GM18870 (cell line): ENCODE measurements around the gene LRP1.

Experiments used
- ATAC-seq: cut with Tn5 transposase; IDR thresholded peaks from one replicate; pipeline ENCODE4 v1.9.1; 2021; ENCODE audit warnings: moderate library complexity; ENCODE audit not compliant: unreplicated experiment

The LRP1 gene

DNA sequence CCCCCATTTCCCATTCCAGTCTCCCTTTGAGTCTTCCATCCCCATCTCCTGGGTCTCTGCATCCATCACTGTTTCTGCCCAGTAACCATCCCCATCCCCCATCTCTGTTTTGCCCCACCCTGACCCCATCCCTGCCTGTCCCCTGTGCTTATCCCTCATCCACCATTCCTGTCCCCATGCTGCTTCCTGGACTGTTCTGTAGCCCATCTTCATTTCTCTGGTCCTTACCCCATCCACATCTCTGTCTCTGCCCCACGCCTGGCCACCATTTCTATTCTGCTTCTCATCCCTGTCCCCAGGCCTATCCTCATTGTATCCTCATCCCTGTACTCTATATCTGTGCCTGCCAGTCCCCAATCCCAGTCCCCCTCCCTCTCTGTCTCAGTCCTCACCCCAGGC lies 92.5 kb downstream of the LRP1 start:
- no peak for ATAC-seq

DNA sequence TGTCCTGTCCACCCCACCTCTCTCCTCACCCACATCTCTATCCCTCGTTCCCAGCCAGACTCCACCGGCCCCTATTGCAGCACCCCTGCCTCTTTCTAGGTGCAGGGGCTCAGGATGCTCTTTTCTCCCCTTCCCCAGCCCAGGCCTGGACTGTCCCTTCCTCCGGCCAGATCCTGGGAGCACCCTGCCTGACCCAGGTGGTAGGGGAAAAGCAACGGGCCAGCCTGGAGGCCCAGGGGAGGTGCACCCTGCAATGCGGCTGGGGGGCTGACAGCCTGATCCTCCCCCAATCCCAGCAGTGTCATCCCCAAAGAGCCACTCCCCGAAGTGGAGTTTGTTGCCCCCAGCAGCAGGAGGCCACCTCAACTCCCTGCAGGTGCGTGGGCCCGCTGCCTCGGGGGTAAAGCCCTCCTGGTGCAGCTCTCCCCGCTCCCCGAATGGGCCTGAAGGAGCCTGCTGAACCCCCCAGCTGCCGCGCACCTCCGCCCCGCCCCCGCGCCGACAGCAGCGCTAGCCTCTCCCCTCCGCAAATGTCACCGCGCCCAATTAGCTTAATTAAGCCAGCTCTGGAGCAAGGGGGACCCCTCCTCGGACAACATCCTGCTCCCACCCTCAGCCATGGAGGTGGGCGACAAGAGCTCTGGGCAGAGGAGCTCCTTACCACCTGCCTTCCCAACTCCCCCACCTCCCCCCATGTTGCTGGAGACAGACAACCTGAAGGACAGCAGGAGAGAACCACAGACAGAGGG lies 93.1 kb downstream of the LRP1 start:
- no peak for ATAC-seq

DNA sequence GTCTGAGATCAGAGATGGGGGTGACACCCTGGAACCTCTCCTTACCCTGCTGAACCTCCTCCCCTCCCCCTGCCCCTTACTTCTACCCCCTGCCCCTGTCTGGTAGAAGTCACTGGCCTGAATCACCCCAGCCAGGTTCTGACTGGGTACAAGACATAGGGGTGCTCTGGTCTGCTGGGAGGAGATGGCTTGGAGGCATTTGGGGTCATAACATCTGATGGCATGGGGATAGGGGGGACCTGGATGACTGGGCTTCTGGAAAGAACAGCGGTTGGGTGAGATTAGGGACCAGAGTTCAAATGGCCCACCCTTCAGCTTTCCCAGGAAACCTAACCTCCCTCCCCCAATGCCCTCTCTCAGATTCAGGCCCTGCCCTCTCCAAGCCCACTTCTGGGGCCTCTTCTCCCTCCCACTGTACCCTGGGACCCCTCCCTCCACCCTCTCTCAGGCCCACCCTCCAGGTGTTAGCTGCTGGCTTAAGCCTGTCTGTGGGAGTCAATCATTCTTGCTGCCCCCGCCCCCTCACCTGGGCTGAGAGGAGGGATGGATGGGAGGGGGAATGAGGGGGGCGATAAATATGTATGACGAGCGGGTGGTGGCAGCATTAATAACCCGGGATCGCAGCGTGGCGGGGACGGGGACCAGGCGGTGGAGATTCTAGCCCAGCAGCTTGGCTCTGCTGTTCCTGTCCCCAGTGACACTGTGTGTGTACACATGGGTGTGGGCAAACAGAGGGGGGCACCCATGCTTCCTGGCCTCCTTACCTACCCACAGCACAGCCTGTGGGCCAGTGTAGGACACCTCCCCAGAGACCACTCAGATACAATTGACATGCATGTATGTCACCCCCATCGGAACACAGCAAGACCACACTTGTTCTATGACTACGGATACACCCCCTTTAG lies 94.3 kb downstream of the LRP1 start:
- no peak for ATAC-seq

DNA sequence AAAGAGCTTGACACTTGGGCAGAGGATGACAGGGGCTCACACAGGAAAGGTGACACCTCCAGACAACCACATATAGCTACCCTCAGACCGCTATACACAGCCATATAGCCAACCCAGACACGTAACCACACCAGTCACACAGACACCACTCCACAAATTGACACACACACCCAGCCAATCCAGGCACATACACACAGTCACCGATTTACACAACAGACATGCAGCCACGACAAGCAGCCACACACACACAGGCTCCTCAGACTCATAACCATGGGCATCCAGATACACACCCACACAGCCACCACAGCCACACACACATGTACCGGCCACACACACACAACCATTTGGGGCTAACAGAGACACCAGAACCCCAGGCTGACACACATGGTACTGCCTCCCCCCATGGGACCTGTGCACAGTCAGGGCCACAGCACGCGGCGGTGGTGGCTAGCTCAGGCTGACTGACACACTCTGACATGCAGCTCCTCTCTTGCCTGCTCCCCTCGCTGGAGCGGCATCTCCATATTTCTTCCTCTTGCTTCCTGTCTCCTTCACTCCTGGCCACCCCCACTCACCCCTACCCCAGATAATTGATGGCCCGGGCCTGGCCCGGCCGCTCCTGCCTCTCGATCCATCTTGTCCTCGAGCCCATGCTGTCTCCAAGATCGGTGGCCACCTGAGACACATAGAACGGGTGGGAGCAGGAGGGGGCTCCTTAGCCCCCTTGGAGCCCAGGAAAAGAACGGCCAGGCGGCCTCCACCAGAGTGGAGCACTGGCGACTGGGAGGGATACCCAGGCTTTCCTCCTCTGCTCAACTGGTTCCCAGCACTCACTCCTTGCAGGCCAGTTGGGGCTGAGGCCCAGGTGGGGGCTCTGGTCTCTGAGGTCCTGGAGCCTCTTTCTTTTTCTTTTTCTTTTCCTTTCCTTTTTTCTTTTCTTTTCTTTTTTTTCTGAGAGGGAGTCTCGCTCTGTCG lies 95.2 kb downstream of the LRP1 start:
- ATAC-seq: no peak

DNA sequence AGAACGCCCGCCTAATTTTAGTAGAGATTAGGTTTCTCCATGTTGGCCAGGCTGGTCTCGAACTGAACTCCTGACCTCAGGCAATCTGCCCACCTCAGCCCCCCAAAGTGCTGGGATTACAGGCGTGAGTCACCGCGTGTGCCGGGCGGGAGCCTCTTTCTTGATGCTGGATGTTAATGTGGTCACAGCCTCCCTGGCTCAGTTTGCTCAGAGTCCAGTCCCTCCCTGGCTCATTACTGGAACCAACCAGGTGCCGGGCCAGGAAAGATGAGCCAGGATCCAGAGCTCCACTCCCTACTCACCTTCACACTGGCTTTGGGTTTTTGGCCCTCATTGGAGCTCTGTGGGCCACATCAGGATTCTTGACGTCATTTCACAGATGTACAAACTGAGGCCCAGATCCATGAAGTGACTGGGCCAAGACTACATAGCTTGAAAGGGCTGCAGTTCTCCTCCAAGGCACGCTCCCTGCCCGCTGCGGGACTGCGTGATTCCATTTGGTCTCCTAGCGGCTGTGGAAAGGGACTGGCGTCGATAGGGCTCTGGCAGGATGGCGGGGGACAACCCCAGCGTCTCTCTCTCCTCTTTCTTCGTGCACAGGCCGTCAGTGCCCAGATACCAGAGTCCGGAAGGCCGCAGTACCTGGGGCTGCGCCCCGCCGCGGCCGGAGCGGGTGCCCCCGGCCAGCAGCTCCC lies 96.1 kb downstream of the LRP1 start:
- no peak for ATAC-seq

DNA sequence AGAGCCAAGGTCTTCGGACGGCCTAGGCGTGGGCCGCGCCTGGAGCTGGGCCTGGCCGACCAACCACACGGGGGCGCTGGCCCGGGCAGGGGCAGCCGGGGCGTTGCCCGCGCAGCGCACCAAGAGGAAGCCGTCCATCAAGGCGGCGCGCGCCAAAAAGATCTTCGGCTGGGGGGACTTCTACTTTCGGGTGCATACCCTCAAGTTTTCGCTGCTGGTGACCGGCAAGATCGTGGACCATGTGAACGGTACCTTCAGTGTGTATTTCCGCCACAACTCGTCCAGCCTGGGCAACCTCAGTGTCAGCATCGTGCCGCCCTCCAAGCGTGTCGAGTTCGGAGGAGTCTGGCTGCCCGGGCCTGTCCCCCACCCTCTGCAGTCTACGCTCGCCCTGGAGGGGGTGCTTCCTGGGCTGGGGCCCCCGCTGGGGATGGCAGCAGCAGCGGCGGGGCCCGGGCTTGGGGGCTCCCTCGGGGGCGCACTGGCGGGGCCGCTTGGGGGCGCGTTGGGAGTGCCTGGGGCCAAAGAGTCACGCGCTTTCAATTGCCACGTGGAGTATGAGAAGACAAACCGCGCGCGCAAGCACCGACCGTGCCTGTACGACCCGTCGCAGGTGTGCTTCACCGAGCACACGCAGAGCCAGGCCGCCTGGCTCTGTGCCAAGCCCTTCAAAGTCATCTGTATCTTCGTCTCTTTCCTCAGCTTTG lies 96.8 kb downstream of the LRP1 start:
- ATAC-seq: no peak

DNA sequence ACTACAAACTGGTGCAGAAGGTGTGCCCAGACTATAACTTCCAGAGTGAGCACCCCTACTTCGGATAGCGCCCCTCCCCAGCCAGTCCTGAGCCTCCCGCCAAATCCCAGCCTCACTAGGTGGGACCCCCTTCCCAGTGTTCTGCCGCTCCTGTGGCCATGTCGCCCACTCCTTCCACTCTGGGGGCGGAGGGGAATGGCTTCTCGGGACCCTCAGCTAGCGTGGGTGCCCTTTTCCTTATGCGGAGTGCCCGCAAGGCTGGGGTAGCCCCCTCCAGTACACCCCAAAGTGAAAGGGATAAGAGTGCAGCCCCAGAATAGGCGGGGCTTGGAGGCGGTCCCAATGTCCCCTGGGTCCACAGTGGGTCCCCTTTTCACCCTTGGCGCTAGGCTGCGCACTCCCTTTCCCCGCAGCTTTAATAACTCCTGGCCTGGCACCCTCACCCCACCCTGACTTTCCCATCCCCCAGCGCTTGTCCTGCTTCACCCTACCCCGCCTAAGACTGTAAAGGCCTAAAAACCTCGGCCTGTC lies 97.5 kb downstream of the LRP1 start:
- no peak for ATAC-seq

DNA sequence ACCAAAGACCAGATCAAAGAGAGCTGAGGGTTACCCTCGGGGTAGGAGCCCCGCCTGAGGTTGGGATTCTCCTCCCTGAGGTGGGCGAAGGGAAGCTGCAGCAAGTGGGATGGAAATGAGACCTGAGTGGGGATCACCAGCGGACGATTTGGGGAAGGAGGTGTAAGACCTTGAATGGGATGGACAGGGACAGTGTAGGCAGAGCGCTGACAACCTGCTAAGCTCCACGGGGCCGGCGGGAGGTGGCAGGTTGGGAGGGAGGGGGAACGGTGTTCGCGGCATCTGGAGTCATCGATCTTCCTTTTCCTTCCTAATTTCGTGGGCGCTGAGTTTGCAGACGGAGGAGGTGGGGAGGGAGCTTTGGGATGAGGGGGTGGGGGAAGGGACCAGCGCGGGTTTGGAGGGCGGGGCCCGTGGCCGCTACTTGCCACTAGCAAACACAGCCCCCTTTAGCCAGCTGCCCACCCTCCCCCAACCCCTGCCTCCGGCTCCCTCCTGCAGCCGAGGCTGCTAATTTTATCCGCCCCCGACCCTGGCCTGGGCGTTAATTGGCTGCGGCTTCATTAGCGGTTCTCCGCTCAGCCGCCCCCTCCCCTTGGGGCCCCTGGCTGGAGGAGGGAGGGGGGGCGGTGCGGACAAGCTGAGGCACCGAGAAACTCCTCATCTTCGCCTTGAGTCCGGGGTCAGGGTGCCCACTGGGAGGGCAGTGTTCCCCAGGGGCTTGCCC lies 98.5 kb downstream of the LRP1 start:
- no peak for ATAC-seq

DNA sequence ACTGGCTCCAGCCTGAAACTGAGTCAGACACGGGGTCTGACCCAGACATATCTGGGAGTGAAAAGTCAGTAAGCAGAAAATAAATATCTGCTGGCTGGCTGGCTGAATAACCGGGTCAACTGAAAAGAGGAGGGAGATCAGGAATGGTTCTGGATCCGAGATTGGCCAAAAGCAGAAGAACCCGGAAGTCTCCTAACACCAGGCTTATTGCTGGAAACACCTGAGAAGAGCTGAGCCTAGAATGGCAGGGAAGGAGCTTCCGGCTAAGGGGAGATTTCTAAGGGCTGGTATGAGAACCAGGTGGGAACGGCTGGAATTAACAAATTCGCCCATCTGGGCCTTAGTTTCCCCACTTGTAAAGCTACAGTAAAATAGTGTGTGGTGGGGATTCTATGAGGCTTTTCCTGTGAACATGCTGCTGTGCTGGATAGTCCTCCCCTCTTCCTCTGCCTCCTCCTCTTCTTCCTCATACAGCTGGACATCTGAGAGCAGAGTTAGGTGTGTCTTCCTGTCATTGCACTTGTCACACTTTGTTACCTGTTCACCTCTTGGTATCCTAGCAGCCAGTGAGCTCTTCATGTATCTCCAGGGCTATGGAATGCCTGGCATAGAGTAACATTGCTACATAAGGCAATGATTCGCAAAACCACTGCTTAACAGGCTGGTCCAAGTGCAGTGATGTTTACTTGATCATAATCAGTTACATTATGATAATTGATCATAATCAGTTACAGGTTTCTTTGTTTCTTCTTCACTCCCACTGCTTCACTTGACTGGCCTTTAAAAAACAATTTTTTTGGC lies 99.2 kb downstream of the LRP1 start:
- ATAC-seq: no peak

DNA sequence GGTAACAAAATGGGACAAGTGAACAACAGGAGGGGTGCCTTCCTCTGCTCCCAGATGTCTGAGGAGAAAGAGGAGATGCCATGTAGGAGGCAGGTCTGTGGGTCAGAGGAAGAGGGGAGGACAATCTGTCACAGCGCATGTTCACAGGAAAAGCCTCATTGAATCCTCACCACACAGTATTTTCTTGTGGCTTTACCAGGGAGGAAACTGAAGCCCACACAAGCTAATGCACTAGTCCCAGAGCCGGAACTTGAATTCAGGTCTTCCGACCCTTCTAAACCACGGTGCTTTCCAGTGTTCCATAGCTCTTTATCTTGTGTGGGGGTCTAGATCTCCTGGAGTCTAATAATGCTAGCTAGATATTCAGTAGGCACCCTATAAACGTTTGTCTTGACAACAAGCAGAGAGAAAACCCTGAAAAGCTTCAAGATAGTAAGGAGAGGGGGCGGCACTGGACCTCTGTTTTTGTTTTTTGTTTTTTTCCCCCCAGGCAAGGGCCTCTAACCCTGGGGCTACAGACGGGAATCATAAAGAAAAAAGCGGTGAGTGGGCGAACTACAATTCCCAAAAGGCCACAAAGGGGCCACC lies 100.9 kb downstream of the LRP1 start:
- ATAC-seq: peak; percentile 8

DNA sequence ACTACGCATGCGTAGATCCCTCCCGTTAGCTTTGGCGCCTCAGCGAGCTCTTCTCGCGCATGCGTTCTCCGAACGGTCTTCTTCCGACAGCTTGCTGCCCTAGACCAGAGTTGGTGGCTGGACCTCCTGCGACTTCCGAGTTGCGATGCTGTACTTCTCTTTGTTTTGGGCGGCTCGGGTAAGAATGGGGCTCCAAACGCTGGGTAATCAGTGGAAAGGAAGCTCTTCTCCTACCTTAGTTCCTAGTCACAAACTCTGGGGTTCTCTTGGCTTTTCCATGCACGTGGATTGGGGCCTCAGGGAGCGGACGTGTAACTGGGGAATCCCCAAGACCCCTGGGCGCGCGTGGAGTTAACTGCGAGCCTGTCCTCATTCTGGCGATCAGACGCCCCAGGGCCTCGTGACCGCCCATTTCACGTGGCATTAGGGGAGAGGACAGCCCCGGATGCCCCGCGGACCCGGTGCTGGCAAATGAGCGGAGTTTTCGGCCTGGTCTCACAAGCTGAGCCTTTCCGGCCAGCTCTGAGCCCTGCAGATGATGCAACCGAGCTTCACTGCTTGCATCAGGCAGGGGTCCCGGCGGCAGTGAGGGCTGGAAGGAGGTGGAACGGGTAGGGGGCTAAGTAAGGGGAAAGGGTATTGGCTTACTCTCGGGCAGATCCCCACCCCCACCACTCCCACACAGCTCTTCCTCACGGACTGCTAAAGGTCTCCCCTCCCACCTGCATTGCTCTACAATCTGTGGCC lies 101.5 kb downstream of the LRP1 start, which contains the start of gene SHMT2:
TSS of gene SHMT2 (plus strand) at position 78 of the 747 bp plus-strand sequence. CDS start at position 146, 68 bp downstream.
- peak; percentile 75 for ATAC-seq

DNA sequence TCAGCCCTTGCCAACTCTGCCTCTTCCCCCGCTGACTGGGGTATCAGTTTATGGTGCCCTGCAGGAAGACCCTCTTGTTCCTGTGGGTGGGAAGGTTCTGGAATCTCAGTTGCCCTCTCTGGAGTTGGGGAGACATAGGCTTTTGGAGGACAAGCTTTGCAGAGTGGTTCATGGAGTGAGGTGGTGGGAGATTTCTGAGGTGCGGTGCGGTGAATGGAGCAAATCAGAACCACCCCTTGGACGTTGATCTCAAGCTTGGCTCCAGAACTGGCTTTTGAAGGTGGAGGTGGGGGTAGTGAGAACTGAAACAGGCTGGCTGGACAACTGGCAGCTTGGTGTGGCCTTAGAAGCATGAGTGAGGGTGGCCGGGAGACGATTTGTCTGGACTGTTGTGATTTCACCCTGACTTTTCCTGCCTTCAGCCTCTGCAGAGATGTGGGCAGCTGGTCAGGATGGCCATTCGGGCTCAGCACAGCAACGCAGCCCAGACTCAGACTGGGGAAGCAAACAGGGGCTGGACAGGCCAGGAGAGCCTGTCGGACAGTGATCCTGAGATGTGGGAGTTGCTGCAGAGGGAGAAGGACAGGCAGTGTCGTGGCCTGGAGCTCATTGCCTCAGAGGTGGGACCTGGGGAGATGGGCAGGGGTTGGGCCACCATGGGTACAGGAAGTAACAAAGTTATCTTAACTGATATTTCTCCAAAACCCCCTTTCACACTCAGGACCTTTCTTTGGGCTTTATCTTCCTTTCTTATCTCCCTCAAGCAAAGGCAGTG lies 102.3 kb downstream of the LRP1 start:
- ATAC-seq: no peak

DNA sequence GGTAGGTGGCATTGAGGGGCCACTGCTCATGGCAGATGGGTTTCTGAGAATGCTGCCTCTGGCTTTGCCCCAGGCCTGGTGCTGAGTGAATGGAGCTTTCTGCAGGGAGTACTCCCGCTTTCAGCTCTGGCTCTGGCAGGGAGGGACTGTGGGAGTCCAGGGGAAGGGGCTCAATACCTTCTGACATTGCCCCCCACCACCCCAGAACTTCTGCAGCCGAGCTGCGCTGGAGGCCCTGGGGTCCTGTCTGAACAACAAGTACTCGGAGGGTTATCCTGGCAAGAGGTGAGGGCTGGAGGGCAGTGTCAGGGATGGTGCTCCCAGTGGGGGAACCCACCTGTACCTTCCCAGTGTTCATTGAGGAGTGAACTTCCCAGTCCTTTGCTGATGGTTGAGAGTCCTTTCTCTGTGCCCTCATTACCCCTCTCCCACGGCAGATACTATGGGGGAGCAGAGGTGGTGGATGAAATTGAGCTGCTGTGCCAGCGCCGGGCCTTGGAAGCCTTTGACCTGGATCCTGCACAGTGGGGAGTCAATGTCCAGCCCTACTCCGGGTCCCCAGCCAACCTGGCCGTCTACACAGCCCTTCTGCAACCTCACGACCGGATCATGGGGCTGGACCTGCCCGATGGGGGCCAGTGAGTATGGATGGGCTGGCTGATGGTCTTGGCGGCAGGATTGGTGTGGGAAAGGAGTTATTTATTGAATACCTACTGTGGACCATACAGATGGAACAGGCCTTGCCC lies 103.2 kb downstream of the LRP1 start:
- no peak for ATAC-seq

DNA sequence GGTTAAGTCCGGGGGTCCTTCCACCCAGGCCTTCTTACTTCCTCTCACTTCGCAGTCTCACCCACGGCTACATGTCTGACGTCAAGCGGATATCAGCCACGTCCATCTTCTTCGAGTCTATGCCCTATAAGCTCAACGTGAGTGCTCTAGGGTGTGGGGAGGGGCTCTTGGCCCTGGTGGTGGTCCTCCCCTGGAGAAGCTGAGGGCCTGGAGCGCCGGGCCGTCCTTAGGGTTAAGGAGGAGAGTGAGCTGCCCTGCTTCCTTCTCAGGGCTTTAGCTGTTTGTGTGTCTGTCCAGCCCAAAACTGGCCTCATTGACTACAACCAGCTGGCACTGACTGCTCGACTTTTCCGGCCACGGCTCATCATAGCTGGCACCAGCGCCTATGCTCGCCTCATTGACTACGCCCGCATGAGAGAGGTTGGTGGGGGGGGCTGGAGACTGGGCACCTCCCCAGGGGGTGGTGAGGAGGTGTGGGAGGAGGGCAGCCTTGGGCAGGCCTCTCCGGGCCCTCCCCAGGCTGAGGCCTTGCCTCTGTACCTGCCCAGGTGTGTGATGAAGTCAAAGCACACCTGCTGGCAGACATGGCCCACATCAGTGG lies 104.0 kb downstream of the LRP1 start:
- ATAC-seq: no peak
